ENCODE results near the gene TGM4. TPM values are rescaled to one million over a fixed set of nuclear protein-coding genes. Genes with fewer than 3 reads are reported as not detected.

Gene TGM4
- total RNA-seq, 1 donor from 2014 or later = not detected

DNA sequence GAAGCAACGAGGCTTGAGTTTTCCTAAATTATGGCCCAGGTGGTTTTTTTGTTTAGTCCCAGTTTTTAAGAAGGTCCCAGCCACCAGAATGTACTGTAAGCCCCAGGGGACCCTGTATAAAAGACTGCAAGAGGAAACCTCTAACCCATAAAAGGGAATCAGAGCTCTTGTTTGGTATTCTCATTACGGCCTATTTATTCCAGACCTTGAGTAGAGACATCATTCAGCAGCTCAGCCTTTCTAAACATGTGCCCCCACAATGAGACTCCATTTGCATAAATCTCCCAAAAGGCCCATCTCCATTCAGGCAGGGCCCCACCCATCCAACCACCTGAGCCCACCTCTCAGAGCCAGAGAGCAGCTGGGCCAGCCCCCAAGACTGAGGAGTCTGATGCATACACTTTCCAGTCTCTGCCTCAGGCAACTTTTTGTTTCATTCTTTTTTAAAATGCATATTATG is 75.9 kb downstream of the TGM4 start:
- DNase-seq = no peak
- intact Hi-C loops (cut with micrococcal nuclease) = no loop called here
- Histone ChIP-seq H3K4me3 (no peak overlapping the region), H3K4me1 (peaks cover 10% of the 10 kb centered on the region), H3K9me3 (replicated peaks) (no peaks in the 10 kb centered on the region), H3K27me3 (ENCODE audit: low read depth) (no peaks in the 10 kb centered on the region), H3K27ac (replicated peaks) (no peak overlapping the region), H3K36me3 (peaks cover 18% of the 10 kb centered on the region)
- TF ChIP-seq, protein P1, sequence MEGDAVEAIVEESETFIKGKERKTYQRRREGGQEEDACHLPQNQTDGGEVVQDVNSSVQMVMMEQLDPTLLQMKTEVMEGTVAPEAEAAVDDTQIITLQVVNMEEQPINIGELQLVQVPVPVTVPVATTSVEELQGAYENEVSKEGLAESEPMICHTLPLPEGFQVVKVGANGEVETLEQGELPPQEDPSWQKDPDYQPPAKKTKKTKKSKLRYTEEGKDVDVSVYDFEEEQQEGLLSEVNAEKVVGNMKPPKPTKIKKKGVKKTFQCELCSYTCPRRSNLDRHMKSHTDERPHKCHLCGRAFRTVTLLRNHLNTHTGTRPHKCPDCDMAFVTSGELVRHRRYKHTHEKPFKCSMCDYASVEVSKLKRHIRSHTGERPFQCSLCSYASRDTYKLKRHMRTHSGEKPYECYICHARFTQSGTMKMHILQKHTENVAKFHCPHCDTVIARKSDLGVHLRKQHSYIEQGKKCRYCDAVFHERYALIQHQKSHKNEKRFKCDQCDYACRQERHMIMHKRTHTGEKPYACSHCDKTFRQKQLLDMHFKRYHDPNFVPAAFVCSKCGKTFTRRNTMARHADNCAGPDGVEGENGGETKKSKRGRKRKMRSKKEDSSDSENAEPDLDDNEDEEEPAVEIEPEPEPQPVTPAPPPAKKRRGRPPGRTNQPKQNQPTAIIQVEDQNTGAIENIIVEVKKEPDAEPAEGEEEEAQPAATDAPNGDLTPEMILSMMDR (IDR thresholded peaks at IDR 0.05; ENCODE audit: borderline replicate concordance) = no peak

GRCh38 chr3:44952689-44953088 is 78.3 kb downstream of the TGM4 start:
- Histone ChIP-seq H3K27ac (replicated peaks) (no peak overlapping the region), H3K9me3 (replicated peaks) (no peaks in the 10 kb centered on the region), H3K4me3 (no peak overlapping the region), H3K4me1 (peaks cover 18% of the 10 kb centered on the region), H3K36me3 (peaks cover 5% of the 10 kb centered on the region), H3K27me3 (ENCODE audit: low read depth) (no peaks in the 10 kb centered on the region)
- intact Hi-C loops (cut with micrococcal nuclease) = no loop called here
- DNase-seq = no peak
- TF ChIP-seq, protein P1 (IDR thresholded peaks at IDR 0.05; ENCODE audit: borderline replicate concordance) = no peak

GRCh38 chr3:44954304-44954703 is 79.9 kb downstream of the TGM4 start:
- peaks cover 20% of the 10 kb centered on the region for H3K4me1 ChIP-seq
- DNase-seq = no peak
- H3K27me3 ChIP-seq (ENCODE audit: low read depth) = no peaks in the 10 kb centered on the region
- intact Hi-C loops (cut with micrococcal nuclease) = no loop called here
- no peaks in the 10 kb centered on the region for H3K9me3 ChIP-seq (replicated peaks)
- TF ChIP-seq, protein P1 (IDR thresholded peaks at IDR 0.05; ENCODE audit: borderline replicate concordance) = no peak
- H3K4me3 ChIP-seq = no peak overlapping the region
- H3K27ac ChIP-seq (replicated peaks) = no peak overlapping the region
- peaks cover 18% of the 10 kb centered on the region for H3K36me3 ChIP-seq

DNA sequence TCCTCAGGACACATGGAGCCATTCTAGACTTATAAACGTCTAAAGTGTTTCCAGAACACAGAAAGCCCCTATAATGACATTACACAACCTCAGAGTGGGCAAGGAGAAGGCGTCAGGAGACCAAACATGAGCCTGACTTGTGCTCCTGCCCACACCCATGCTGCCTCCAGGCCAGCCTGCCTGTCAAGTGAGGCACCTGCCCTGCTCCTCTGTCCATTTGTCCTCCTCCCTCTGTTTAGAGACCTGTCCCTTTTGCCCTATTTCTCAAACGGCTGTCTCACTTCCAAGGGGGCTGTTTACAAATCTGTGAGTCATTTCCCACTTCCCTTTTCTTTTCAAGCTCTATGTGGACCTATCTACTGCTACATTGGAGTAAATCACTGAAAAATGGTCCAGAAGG is 80.6 kb downstream of the TGM4 start:
- no peak overlapping the region for H3K4me3 ChIP-seq
- peaks cover 18% of the 10 kb centered on the region for H3K36me3 ChIP-seq
- no peaks in the 10 kb centered on the region for H3K27me3 ChIP-seq (ENCODE audit: low read depth)
- peaks cover 27% of the 10 kb centered on the region for H3K4me1 ChIP-seq
- intact Hi-C loops (cut with micrococcal nuclease) = no loop called here
- TF ChIP-seq, protein P1 (IDR thresholded peaks at IDR 0.05; ENCODE audit: borderline replicate concordance) = no peak
- DNase-seq = no peak
- no peak overlapping the region for H3K27ac ChIP-seq (replicated peaks)
- H3K9me3 ChIP-seq (replicated peaks) = no peaks in the 10 kb centered on the region

DNA sequence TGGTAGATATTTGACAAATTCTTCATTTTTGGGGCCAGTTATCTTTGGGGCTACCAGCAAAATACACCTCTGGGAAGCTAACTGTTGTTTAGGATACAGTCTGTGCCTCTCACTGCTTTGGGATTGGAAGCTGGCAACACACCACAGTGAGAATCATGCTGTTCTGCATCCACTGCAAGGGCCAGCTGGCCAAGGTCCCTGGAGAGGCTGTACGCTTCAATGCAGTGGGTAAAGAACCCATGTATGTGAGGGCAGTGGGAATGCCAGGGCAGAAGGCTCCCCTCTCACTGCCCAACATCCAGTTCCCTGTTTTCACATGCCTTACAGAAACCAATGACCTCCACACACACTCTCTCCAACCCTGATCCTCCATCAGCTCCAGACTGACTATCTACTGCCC is 81.5 kb downstream of the TGM4 start:
- no peaks in the 10 kb centered on the region for H3K9me3 ChIP-seq (replicated peaks)
- no peaks in the 10 kb centered on the region for H3K27me3 ChIP-seq (ENCODE audit: low read depth)
- peaks cover 18% of the 10 kb centered on the region for H3K36me3 ChIP-seq
- intact Hi-C loops (cut with micrococcal nuclease) = no loop called here
- no peak overlapping the region for H3K27ac ChIP-seq (replicated peaks)
- no peak overlapping the region for H3K4me3 ChIP-seq
- H3K4me1 ChIP-seq = peaks cover 35% of the 10 kb centered on the region
- TF ChIP-seq, protein P1 (IDR thresholded peaks at IDR 0.05; ENCODE audit: borderline replicate concordance) = no peak
- DNase-seq = no peak

Data from left ventricle myocardium inferior (tissue), 1 donor.